HG03520 (cell line): ENCODE measurements around the gene OTUD4.
A peak's percentile ranks its signal among the peaks of the same experiment; 100 is the strongest.
"Not testable (repeated sequence)": the region's sequence is repeated elsewhere in the genome, so short reads cannot be mapped to it uniquely, and the experiment has no call there.

ENCODE experiments used
- ATAC-seq: cut with Tn5 transposase; IDR thresholded peaks from one replicate; pipeline ENCODE4 v1.9.1; 2021; ENCODE audit warnings: mild to moderate bottlenecking, moderate library complexity; ENCODE audit not compliant: unreplicated experiment

OTUD4 gene

GRCh38 chr4:145180298-145181090 lies at the start of gene OTUD4:
Gene OTUD4, minus strand, starts transcription at chr4:145180589. Its CDS starts 616 bp downstream, at chr4:145179973.
- peak; percentile 77 for ATAC-seq

- ATAC-seq = not testable (repeated sequence)
Measured at GRCh38 chr4:145223228-145223627, 42.8 kb upstream of the OTUD4 start.

GRCh38 chr4:145221529-145221928 lies 41.1 kb upstream of the OTUD4 start:
- not testable (repeated sequence) for ATAC-seq

- ATAC-seq = no peak
Measured at GRCh38 chr4:145219090-145219489, 38.7 kb upstream of the OTUD4 start.

- ATAC-seq = peak; percentile 91
Measured at GRCh38 chr4:145218251-145218650, 37.9 kb upstream of the OTUD4 start.

GRCh38 chr4:145217349-145217748 lies 37.0 kb upstream of the OTUD4 start:
- ATAC-seq = no peak

- ATAC-seq = no peak
Measured at GRCh38 chr4:145216535-145216934, 36.1 kb upstream of the OTUD4 start.

- ATAC-seq = no peak
Measured at GRCh38 chr4:145213245-145213644, 32.9 kb upstream of the OTUD4 start.

- ATAC-seq = no peak
Measured at GRCh38 chr4:145207934-145208333, 27.5 kb upstream of the OTUD4 start.

GRCh38 chr4:145203410-145203809 lies 23.0 kb upstream of the OTUD4 start:
- ATAC-seq = no peak

- no peak for ATAC-seq
Measured at GRCh38 chr4:145200366-145200765, 20.0 kb upstream of the OTUD4 start.

- no peak for ATAC-seq
Measured at GRCh38 chr4:145199051-145199716, 18.8 kb upstream of the OTUD4 start.

- no peak for ATAC-seq
Measured at GRCh38 chr4:145196747-145197146, 16.4 kb upstream of the OTUD4 start.

GRCh38 chr4:145195167-145195952 lies 15.0 kb upstream of the OTUD4 start:
- ATAC-seq = peak; percentile 92

- no peak for ATAC-seq
Measured at GRCh38 chr4:145189981-145190380, 9.6 kb upstream of the OTUD4 start.

GRCh38 chr4:145186729-145187128 lies 6.3 kb upstream of the OTUD4 start:
- peak; percentile 86 for ATAC-seq

GRCh38 chr4:145183581-145183980 lies 3.2 kb upstream of the OTUD4 start:
- no peak for ATAC-seq

- no peak for ATAC-seq
Measured at GRCh38 chr4:145183023-145183422, 2.6 kb upstream of the OTUD4 start.

- no peak for ATAC-seq
Measured at GRCh38 chr4:145182222-145182621, 1.8 kb upstream of the OTUD4 start.

- ATAC-seq = no peak
Measured at GRCh38 chr4:145181091-145181501, 707 bp upstream of the OTUD4 start.

GRCh38 chr4:145179861-145180297 lies 510 bp downstream of the OTUD4 start:
- not testable (repeated sequence) for ATAC-seq
